ENCODE data around the gene DEFB112. TPM values are rescaled to one million over a fixed set of nuclear protein-coding genes. Genes with fewer than 3 reads are reported as not detected.
A peak's percentile ranks its signal among the peaks of the same experiment; 100 is the strongest.

DEFB112 gene
- total RNA-seq, 1 donor from 2014 or later, result not detected

- FAIRE-seq, result peak; percentile 73
These were observed 43.6 kb upstream of the DEFB112 start for GRCh38 chr6:50093116-50093937.

GRCh38 chr6:50091641-50092040 lies 41.9 kb upstream of the DEFB112 start:
- Histone ChIP-seq H3K27me3 (ENCODE audit: control insufficient read depth, insufficient read depth, low read length) (no peaks in the 10 kb centered on the region), H3K36me3 (ENCODE audit: control insufficient read depth, insufficient read depth, low read length) (no peaks in the 10 kb centered on the region), H3K4me3 (ENCODE audit: low read depth, low read length) (no peak overlapping the region)
- FAIRE-seq, result no peak
- TF ChIP-seq, protein P1, sequence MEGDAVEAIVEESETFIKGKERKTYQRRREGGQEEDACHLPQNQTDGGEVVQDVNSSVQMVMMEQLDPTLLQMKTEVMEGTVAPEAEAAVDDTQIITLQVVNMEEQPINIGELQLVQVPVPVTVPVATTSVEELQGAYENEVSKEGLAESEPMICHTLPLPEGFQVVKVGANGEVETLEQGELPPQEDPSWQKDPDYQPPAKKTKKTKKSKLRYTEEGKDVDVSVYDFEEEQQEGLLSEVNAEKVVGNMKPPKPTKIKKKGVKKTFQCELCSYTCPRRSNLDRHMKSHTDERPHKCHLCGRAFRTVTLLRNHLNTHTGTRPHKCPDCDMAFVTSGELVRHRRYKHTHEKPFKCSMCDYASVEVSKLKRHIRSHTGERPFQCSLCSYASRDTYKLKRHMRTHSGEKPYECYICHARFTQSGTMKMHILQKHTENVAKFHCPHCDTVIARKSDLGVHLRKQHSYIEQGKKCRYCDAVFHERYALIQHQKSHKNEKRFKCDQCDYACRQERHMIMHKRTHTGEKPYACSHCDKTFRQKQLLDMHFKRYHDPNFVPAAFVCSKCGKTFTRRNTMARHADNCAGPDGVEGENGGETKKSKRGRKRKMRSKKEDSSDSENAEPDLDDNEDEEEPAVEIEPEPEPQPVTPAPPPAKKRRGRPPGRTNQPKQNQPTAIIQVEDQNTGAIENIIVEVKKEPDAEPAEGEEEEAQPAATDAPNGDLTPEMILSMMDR (IDR thresholded peaks at IDR 0.05; ENCODE audit: insufficient read depth, low read length, severe bottlenecking), result no peak
- DNase-seq (ENCODE audit: low read depth), result peak; percentile 96

More at GRCh38 chr6:50093116-50093937, 43.6 kb upstream of the DEFB112 start:
- no peak for DNase-seq (ENCODE audit: low read depth)
- TF ChIP-seq, protein P1 (IDR thresholded peaks at IDR 0.05; ENCODE audit: insufficient read depth, low read length, severe bottlenecking), result no peak
- no peak overlapping the region for H3K4me3 ChIP-seq (ENCODE audit: low read depth, low read length)
- H3K36me3 ChIP-seq (ENCODE audit: control insufficient read depth, insufficient read depth, low read length), result no peaks in the 10 kb centered on the region
- H3K27me3 ChIP-seq (ENCODE audit: control insufficient read depth, insufficient read depth, low read length), result no peaks in the 10 kb centered on the region

DNA sequence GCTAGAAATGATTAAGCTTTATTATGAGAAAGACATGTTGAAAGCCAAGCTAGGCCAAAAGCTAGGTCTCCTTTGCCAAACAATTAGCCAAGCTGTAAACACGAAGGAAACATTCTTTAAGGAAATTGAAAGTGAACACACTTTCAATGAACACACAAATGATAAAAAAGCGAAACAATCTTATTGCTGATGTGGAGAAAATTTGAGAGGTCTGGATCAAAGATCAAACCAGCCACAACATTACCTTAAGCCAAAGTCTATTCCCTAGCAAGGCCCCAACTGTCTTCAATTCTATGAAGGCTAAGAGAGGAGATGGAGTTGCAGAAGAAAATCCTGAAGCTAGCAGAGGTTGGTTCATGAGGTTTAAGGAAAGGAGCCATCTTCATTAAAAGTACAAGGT lies 40.2 kb upstream of the DEFB112 start:
- TF ChIP-seq, protein P1 (IDR thresholded peaks at IDR 0.05; ENCODE audit: insufficient read depth, low read length, severe bottlenecking), result no peak
- Histone ChIP-seq H3K4me3 (ENCODE audit: low read depth, low read length) (no peak overlapping the region), H3K27me3 (ENCODE audit: control insufficient read depth, insufficient read depth, low read length) (no peaks in the 10 kb centered on the region), H3K36me3 (ENCODE audit: control insufficient read depth, insufficient read depth, low read length) (no peaks in the 10 kb centered on the region)
- DNase-seq (ENCODE audit: low read depth) (no peak), FAIRE-seq (no peak)

- TF ChIP-seq, protein P1 (IDR thresholded peaks at IDR 0.05; ENCODE audit: insufficient read depth, low read length, severe bottlenecking), result no peak
- H3K27me3 ChIP-seq (ENCODE audit: control insufficient read depth, insufficient read depth, low read length), result no peaks in the 10 kb centered on the region
- no peaks in the 10 kb centered on the region for H3K36me3 ChIP-seq (ENCODE audit: control insufficient read depth, insufficient read depth, low read length)
- H3K4me3 ChIP-seq (ENCODE audit: low read depth, low read length), result no peak overlapping the region
- FAIRE-seq (no peak), DNase-seq (ENCODE audit: low read depth) (peak; percentile 68)
These were observed 37.7 kb upstream of the DEFB112 start for GRCh38 chr6:50087231-50087954.

DNA sequence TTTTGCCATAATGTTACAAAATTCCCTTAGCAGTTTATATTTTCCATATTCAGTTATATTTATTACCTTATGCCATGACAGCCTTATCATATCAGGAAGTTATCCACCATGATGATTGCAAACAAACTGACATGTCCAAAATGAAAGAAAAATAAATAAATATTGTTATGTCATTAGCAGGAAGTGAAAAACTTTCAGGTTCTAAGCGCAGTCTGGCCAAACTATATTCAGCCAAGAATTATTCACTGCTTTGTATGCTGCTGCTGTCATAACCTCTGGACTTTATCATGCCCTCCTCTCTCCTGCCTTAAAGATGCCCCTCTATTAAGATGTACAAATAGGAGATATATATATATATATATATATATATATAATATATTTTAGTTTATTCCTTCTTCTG lies 27.7 kb upstream of the DEFB112 start:
- TF ChIP-seq, protein P1 (IDR thresholded peaks at IDR 0.05; ENCODE audit: insufficient read depth, low read length, severe bottlenecking), result no peak
- H3K27me3 ChIP-seq (ENCODE audit: control insufficient read depth, insufficient read depth, low read length), result no peaks in the 10 kb centered on the region
- no peaks in the 10 kb centered on the region for H3K36me3 ChIP-seq (ENCODE audit: control insufficient read depth, insufficient read depth, low read length)
- no peak overlapping the region for H3K4me3 ChIP-seq (ENCODE audit: low read depth, low read length)
- FAIRE-seq, result no peak
- no peak for DNase-seq (ENCODE audit: low read depth)
